ENCODE data around the gene PLXDC2.
"Not testable (repeated sequence)": the region's sequence is repeated elsewhere in the genome, so short reads cannot be mapped to it uniquely, and the experiment has no call there.

Gene PLXDC2

DNA sequence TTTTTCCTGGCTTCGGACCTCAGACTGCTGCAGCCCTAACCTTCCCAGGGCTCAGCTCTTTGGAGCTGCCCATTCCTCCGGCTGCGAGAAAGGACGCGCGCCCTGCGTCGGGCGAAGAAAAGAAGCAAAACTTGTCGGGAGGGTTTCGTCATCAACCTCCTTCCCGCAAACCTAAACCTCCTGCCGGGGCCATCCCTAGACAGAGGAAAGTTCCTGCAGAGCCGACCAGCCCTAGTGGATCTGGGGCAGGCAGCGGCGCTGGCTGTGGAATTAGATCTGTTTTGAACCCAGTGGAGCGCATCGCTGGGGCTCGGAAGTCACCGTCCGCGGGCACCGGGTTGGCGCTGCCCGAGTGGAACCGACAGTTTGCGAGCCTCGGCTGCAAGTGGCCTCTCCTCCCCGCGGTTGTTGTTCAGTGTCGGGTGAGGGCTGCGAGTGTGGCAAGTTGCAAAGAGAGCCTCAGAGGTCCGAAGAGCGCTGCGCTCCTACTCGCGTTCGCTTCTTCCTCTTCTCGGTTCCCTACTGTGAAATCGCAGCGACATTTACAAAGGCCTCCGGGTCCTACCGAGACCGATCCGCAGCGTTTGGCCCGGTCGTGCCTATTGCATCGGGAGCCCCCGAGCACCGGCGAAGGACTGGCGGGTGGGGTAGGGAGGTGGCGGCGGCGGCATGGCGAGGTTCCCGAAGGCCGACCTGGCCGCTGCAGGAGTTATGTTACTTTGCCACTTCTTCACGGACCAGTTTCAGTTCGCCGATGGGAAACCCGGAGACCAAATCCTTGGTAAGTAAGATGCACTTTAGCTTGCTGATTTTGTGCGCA is at the start of gene PLXDC2:
PLXDC2 (plus strand) TSS at position 22 of the 820 bp plus-strand sequence.
- DNase-seq, result no peak

DNA sequence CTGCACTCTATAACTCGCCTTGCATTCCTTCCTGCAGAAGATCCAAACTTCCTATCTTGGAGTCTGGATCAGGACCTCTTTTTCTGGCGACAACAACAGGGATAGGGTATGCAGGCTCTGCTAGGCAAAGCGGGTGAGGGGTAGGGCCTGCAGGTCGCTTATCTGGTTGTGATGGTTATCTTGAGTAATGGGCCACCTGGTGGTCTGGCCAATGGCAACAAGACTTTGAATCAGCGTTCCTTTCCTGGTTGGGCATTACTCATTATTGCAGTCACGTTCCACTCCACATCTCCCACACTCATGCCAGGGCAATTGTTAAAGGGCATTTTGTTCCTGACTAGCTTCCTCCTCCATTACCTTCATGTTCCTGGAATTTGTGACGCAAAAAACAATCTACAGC is 48.4 kb upstream of the PLXDC2 start:
- no peak for DNase-seq

GRCh38 chr10:19769826-19770225 is 46.4 kb upstream of the PLXDC2 start:
- DNase-seq, result not testable (repeated sequence)

- DNase-seq, result no peak
These were observed 43.3 kb upstream of the PLXDC2 start for GRCh38 chr10:19772972-19773371.

DNA sequence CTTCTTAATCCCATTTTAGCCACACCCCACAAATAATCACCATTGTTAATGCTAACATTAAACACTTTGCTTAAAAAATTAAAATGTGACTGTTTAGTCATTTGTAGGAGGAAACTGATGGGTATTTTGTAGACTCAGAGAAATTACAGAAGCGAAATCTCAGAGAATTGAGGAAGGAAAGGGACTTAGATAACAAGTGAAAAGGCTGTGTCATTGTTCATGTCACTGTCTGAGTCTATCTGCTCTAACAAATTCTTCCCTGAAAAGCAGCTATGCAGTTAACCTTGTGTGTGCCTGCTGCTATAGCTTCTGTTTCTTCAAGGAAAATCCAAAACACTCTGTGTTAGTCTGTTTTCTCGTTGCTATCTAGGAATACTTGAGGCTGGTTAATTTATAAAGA is 40.9 kb upstream of the PLXDC2 start:
- DNase-seq, result no peak

DNA sequence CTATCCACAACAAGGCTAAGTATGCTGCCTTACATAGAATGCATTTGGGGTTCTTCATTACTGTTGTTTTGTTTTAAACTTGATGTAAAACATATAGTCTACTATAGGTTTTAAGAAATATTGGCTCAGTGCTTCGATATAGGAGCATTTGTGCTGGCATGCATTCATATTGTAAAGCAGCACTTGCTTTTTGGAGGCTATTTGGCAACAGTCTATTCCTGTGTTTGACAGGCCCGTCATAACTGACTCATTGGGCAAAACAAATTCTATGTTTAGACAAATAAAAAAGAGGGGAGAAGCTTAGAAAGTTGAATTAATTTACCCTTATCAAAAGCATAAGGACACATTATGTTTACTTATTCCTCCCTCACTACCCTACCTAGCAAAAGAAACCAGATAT is 38.4 kb upstream of the PLXDC2 start:
- DNase-seq, result no peak

- DNase-seq, result no peak
These were observed 37.2 kb upstream of the PLXDC2 start for GRCh38 chr10:19778996-19779395.

DNA sequence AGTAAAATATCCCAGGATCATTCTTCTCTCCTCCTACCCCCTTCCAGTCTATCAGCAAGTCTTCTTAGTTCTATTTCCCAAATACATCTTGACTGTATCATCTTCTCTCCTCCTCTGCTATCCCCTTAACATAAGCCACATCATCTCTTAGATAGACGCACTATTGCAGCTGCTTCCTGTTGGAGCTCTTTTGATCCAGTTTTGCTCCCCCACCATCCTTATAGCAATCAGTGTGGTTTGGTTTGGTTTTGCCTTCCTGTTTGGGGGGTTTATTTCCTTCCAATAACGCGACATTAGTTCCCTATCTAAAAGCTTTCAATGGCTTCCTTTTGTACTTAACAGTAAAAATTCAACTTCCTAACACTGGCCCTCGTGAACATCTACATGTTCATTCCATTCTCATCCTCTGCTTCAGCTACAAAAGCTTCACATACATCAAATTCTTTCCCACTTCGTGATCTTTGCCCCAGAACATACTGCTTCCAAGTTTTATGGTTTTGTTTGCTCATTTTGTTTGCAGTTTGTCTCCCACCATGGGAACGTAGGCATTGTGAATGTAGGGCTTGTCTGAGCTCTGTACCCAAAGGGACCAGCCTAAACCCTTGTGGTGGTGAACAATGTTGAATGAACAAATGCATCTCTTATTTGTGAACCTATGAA is 33.7 kb upstream of the PLXDC2 start:
- DNase-seq, result no peak

GRCh38 chr10:19783721-19784120 is 32.5 kb upstream of the PLXDC2 start:
- no peak for DNase-seq

- DNase-seq, result no peak
These were observed 30.9 kb upstream of the PLXDC2 start for GRCh38 chr10:19785366-19785765.

- no peak for DNase-seq
These were observed 28.1 kb upstream of the PLXDC2 start for GRCh38 chr10:19788075-19788686.

- DNase-seq, result no peak
These were observed 27.3 kb upstream of the PLXDC2 start for GRCh38 chr10:19788902-19789301.

GRCh38 chr10:19789607-19790006 is 26.6 kb upstream of the PLXDC2 start:
- no peak for DNase-seq

DNA sequence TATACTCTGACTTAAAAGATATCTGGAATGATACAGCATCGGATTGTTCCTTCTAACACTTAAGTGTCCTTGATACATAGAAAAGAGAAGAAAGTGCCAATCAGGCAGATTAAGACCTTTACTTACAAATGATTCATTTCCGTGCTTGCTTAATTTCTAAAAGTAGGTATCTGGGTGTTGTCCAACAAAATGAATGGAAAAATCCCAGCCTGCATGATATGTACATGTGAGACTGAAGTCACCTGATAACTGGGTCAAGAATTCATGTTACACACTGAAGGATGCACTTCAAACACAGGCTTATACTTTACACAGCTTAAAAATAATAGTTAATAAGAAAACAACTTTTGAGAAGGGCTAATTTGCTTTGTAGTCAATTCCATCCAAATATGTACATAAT is 25.2 kb upstream of the PLXDC2 start:
- DNase-seq, result no peak

GRCh38 chr10:19795684-19796083 is 20.5 kb upstream of the PLXDC2 start:
- DNase-seq, result no peak

DNA sequence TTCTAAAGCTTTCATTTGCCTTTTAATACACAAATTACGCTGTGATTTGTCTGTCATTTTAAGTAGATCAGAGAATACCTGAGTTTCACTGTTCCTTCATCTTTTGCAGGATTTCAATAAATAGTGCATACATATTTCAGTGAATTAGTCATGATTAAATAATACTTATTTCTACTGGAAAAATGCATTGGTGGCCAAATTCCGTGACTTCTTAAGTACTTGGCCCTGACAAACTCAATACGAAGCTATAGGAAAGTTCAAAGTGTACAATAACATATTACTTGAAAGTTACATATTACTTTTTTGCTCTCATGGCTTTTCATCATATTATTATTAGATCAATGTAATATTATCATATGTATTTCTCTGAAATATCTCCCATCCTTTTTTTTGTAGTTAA is 16.1 kb upstream of the PLXDC2 start:
- DNase-seq, result no peak

DNA sequence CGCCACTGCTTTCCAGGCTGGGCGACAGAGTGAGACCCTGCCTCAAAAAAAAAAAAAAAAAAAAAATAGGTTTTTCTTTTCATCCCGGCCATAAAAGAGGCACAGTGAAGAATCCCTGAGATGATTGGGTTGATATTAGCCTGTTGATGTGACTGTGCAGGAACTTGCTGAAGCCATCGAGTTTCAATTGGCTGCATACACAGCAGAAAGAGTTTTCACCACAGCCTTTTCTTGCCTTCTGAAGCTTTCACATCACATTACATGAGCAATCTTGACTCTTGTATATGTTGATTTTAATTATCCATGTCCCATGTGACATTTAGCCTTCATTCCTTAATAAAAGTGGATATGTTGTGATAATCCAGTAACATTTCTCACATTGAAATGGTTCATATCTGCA is 14.9 kb upstream of the PLXDC2 start:
- DNase-seq, result no peak

DNA sequence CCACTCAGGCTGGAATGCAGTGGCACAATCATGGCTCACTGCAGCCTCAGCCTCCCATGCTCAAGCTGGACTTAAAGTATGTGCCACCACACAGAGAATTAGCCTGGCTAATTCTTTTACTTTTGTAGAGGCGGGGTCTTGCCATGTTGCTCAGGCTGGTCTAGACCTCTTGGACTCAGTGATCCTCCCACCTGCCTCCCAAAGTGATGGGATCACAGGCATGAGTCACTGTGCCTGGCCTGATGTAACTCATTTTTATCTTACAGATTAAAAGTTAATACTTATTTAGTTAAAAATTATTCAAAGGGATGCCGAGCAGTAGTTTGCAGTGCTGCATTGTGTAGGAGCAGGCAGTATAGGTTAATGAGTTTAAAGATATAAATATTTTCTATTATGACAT is 12.6 kb upstream of the PLXDC2 start:
- DNase-seq, result no peak

- no peak for DNase-seq
These were observed 6.8 kb upstream of the PLXDC2 start for GRCh38 chr10:19809481-19809880.

DNA sequence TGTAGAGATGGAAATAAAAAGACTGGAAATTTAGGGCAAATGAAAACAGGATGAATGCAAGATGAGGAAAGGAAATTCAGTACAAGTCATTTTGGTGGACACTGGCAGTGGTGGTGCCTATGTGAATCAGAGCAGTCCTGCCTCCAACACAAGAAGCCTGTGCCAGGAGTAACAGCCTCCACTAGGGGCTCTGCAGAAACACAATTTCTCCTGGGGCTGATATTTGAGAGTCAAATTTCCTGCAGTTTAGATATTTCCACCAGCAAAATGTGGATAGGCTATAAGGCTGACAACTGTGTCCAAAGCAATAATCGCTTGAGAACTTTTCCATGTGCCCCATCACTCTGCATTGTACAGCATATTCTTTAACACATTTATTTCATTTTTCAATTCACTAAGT is 4.7 kb upstream of the PLXDC2 start:
- DNase-seq, result no peak

DNA sequence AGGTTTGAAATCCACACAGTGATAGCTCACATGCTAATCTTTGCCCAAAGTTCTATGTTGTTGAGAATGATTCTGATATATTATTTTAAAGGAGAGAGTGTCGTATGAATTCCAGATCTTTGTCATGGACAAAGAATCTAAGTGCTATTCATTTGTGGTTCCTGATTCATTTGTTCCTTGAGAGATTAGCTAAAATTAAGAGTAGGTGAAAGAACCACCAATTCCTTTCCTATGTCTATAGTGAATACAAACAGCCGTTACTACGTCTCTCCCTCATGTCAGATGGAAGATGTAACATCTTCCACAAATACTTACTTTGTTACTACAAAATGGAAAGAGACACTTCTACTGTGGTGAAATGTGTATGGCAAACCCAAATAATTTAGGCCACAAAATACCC is 3.3 kb upstream of the PLXDC2 start:
- no peak for DNase-seq

GRCh38 chr10:19815036-19815730 is 1.0 kb upstream of the PLXDC2 start:
- no peak for DNase-seq

- no peak for DNase-seq
These were observed 361 bp upstream of the PLXDC2 start for GRCh38 chr10:19815731-19816410.
